ENCODE results near the gene IKZF1.

GRCh38 chr7:50327443-50327842, 22.9 kb downstream of the IKZF1 start:
- TF ChIP-seq CTCF (IDR thresholded peaks at IDR 0.05) (no peak), POLR2A (IDR thresholded peaks at IDR 0.05; ENCODE audit: low read length) (no peak), EP300 (IDR thresholded peaks at IDR 0.05) (no peak), SREBF2 (IDR thresholded peaks at IDR 0.05) (no peak), CBX2 (IDR thresholded peaks at IDR 0.05; ENCODE audit: borderline replicate concordance, low read depth) (no peak), RAD21 (conservative IDR thresholded peaks at IDR 0.05 in 1 of 2, IDR thresholded peaks at IDR 0.05 in 1 of 2) (no peak), HES2 (IDR thresholded peaks at IDR 0.05) (no peak), CHD2 (IDR thresholded peaks at IDR 0.05; ENCODE audit: low read length, partially characterized antibody) (no peak), CEBPB (IDR thresholded peaks at IDR 0.05) (no peak)
